Thyroid gland (tissue), 4 donors: ENCODE results near the gene APCDD1L.

ENCODE experiments used
- POLR2A ChIP-seq, 2 donors: fragments of 450-650 bp; IDR thresholded peaks; one replicate each; pipeline ENCODE4 v1.6.1; 2017; ENCODE audit warnings: antibody characterized with exemption in 2 of 2, mild to moderate bottlenecking in 2 of 2, moderate library complexity in 1 of 2
- TF ChIP-seq, protein P1 (sequence below), 6 experiments: fragments of 200-600 bp in 3 of 6; fragments of 450-650 bp in 3 of 6; sonication (generic) in 3 of 6; IDR thresholded peaks; one replicate each; pipeline ENCODE4 v1.5.1; 2016 to 2019; ENCODE audit warnings: antibody characterized with exemption in 6 of 6, mild to moderate bottlenecking in 2 of 6, inconsistent platforms in 1 of 6, moderate library complexity in 1 of 6

DNA sequence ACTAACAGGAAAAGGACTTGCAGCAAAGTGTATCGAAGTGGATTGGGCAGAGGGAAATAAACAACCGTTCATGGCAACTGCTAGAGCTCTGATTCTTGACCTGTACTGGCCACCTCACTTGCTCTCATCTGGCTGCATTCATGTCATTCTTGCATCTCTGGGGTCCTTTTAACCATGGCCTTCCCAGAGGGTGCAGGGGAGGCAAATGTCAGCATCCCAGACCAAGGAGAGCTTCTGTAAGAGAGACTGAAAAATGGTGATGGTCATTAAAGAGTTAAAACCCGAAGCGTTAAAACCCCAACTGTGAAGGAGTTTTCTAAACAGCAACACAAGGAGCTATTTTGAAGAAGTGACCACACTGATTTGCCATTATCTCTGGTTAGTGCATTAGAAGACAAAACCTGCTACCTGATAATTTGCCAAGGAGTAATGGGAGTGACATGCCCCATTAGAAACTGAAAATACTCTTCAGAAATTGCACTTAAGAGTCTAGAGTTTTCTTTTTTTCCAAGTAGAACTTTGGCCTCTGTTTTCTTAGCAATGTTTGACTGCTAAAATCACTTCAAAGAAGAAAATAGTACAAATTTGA is 62.4 kb downstream of the APCDD1L start:
- TF ChIP-seq, protein P1, sequence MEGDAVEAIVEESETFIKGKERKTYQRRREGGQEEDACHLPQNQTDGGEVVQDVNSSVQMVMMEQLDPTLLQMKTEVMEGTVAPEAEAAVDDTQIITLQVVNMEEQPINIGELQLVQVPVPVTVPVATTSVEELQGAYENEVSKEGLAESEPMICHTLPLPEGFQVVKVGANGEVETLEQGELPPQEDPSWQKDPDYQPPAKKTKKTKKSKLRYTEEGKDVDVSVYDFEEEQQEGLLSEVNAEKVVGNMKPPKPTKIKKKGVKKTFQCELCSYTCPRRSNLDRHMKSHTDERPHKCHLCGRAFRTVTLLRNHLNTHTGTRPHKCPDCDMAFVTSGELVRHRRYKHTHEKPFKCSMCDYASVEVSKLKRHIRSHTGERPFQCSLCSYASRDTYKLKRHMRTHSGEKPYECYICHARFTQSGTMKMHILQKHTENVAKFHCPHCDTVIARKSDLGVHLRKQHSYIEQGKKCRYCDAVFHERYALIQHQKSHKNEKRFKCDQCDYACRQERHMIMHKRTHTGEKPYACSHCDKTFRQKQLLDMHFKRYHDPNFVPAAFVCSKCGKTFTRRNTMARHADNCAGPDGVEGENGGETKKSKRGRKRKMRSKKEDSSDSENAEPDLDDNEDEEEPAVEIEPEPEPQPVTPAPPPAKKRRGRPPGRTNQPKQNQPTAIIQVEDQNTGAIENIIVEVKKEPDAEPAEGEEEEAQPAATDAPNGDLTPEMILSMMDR (IDR thresholded peaks at IDR 0.05): no peak
- no peak for TF ChIP-seq POLR2A (IDR thresholded peaks at IDR 0.05)
